Measurements from ENCODE around the gene ARHGEF28.
A peak's percentile ranks its signal among the peaks of the same experiment; 100 is the strongest.

ARHGEF28 gene

DNA sequence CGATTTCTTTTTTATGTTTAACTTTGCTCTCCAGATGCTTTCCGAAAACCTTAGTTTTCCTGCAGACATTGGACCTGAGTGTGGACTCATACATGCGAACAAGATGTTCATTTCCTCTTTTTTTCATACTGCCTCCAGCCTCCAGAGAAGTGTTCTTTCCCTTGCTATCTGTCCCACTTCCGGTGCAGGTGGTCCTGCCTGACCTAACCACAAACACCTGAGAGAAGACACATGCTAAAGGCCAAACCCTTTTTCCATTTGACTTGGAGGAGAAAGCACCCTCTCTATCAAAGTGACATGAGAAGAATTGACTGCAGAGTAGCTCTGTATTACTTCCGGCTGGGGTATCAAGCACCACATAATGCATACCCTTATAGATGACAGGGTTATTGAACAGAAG is 334.0 kb downstream of the ARHGEF28 start:
- no peak overlapping the region for H3K4me3 ChIP-seq (ENCODE audit: low read depth, low read length)
- DNase-seq (ENCODE audit: low read depth), result peak; percentile 49
- TF ChIP-seq, protein P1, sequence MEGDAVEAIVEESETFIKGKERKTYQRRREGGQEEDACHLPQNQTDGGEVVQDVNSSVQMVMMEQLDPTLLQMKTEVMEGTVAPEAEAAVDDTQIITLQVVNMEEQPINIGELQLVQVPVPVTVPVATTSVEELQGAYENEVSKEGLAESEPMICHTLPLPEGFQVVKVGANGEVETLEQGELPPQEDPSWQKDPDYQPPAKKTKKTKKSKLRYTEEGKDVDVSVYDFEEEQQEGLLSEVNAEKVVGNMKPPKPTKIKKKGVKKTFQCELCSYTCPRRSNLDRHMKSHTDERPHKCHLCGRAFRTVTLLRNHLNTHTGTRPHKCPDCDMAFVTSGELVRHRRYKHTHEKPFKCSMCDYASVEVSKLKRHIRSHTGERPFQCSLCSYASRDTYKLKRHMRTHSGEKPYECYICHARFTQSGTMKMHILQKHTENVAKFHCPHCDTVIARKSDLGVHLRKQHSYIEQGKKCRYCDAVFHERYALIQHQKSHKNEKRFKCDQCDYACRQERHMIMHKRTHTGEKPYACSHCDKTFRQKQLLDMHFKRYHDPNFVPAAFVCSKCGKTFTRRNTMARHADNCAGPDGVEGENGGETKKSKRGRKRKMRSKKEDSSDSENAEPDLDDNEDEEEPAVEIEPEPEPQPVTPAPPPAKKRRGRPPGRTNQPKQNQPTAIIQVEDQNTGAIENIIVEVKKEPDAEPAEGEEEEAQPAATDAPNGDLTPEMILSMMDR (IDR thresholded peaks at IDR 0.05; ENCODE audit: low read depth, low read length, missing control alignments), result no peak

DNA sequence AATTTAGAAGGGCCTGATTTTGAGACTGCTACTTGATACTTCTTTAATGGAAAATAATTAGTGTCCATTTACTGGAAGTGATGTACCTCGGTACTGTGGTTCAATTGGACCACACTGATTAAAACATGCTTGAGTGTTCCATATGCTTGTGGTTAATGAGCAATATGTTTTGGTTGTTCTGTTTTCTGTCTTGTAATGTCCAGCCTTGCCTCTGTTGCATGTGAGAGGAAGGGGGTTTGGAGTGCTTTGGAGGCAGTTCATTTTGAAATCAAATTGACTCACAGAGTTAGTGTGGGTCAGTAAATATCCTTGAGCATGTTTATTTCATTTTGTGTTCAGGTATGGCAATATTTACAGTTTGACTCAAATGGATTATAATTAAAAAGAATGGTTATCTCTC is 334.4 kb downstream of the ARHGEF28 start:
- H3K4me3 ChIP-seq (ENCODE audit: low read depth, low read length), result no peak overlapping the region
- DNase-seq (ENCODE audit: low read depth), result no peak
- TF ChIP-seq, protein P1 (IDR thresholded peaks at IDR 0.05; ENCODE audit: low read depth, low read length, missing control alignments), result no peak

DNA sequence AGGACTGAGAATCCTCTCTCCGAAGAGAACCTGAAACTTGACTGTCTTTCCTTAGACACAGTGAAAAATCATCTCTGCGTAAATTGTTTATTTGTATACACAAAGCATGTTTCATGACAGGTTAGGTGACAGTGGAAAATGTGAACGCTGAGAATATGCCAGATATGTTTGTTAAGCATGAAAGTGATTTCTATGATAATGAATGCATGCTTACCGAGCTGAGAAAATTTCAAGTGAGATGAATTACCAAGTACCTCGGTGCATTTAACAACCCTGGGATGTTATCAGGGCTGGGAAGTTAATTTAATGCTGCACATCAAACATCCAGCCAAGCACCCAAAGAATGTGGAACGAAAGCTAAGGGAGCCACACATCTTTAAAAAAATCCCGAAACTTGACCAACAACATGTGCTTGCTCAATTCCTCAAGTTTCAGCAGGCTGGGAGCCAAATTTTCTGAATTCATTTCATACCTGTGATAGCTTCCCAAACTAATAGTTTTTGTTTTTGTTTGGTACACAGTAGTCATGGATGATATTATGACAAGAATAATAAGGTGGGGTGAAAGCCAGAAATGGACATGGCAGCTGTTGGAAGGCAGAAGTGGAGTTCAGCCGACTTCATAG is 336.9 kb downstream of the ARHGEF28 start:
- no peak overlapping the region for H3K4me3 ChIP-seq (ENCODE audit: low read depth, low read length)
- DNase-seq (ENCODE audit: low read depth), result no peak
- TF ChIP-seq, protein P1 (IDR thresholded peaks at IDR 0.05; ENCODE audit: low read depth, low read length, missing control alignments), result no peak

DNA sequence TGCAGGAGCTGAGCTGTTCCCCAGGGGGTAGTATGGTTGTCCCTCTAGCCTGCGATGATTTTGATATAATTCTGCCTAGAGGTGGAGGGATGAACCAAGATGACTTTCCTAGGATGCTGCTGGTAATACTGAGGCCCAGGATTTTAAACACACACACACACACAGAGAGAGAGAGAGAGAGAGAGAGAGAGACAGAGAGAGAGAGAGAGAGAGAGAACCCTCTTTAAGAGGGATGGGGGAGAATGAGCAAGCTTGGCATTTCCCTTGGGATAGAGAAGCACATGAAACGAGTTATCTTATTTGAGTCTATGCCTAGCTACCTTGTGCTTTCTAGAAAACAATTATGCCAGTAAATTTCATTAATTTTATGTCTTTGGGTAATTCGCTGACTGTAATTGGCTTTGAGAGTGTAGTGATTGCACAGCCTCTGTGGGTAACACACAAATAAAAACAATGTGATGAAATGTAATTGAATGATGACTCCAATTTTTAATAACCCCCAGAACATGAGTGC is 338.4 kb downstream of the ARHGEF28 start:
- TF ChIP-seq, protein P1 (IDR thresholded peaks at IDR 0.05; ENCODE audit: low read depth, low read length, missing control alignments), result no peak
- H3K4me3 ChIP-seq (ENCODE audit: low read depth, low read length), result no peak overlapping the region
- no peak for DNase-seq (ENCODE audit: low read depth)

DNA sequence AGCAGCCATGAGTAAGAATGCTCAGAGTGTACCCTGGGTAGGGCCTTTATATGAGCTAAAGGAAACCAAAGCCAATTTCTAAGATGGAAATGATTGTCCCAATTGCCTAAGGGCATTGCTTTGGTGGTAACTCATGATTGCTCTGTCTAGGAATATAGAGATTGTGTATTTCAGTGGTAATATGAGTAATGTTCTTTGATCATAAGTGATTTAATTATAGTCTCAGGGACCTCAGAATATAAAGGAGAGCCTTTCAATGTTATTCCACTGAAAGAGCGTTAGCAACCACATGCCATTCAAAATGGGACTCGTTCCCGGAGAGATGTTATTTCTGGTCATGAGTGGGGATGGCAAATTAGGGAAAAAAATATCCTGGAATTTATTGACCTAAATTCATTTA is 340.5 kb downstream of the ARHGEF28 start:
- H3K4me3 ChIP-seq (ENCODE audit: low read depth, low read length), result no peak overlapping the region
- DNase-seq (ENCODE audit: low read depth), result no peak
- TF ChIP-seq, protein P1 (IDR thresholded peaks at IDR 0.05; ENCODE audit: low read depth, low read length, missing control alignments), result no peak

DNA sequence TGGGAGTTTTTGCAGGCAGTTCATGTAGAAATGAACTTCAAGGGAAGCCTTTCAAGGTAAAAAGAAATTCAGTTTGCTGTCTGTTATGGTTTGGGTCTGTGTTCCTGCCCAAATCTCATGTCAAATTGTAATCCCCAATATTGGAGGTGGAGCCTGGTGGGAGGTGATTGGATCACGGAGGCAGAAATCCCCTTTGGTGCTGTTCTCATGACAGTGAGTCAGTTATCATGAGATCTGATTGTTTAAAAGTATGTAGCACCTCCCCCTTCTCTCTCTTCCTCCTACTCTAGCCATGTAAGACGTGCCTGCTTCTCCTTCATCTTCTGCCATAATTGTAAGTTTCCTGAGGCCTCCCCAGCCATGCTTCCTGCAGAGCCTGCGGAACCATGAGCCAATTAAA is 341.4 kb downstream of the ARHGEF28 start:
- H3K4me3 ChIP-seq (ENCODE audit: low read depth, low read length), result no peak overlapping the region

More for the DNA sequence above, 341.4 kb downstream of the ARHGEF28 start:
- DNase-seq (ENCODE audit: low read depth), result no peak
- TF ChIP-seq, protein P1 (IDR thresholded peaks at IDR 0.05; ENCODE audit: low read depth, low read length, missing control alignments), result no peak

Measured in GM12864 (cell line).